CD14-positive monocyte (primary cell): ENCODE measurements around the gene MAPK12. TPM values are rescaled to one million over a fixed set of nuclear protein-coding genes. Genes with fewer than 3 reads are reported as not detected.
A peak's percentile ranks its signal among the peaks of the same experiment; 100 is the strongest.

Experiments
- DNase-seq, 3 donors: peaks; one replicate each; pipeline ENCODE4 v3.0.0-alpha.2; 2011 to 2022
- H2AFZ ChIP-seq: 2 replicates; pipeline ENCODE4 v1.6.0; 2012; ENCODE audit warnings: mild to moderate bottlenecking, low read depth, low read length, inconsistent platforms; ENCODE audit not compliant: insufficient read depth, poor library complexity, severe bottlenecking
- H3K27ac ChIP-seq, 2 donors: 1 replicate in 1 of 2; 2 replicates in 1 of 2; pipeline ENCODE4 v1.5.1; 2012 to 2013; ENCODE audit warnings: low read length in 2 of 2, control low read depth in 1 of 2, inconsistent platforms in 1 of 2, low read depth in 1 of 2, mild to moderate bottlenecking in 1 of 2
- H3K27me3 ChIP-seq, 2 donors: one replicate each; pipeline versions ENCODE4 v1.6.0 to v1.6.1; 2011 to 2013; ENCODE audit warnings: low read length in 2 of 2; ENCODE audit not compliant: control insufficient read depth in 2 of 2, insufficient read depth in 2 of 2
- H3K36me3 ChIP-seq, 2 donors: replicated peaks in 1 of 2; 1 replicate in 1 of 2; 2 replicates in 1 of 2; pipeline versions ENCODE4 v1.5.1 to v1.6.1; 2012 to 2013; ENCODE audit warnings: low read length in 2 of 2, control low read depth in 1 of 2, inconsistent platforms in 1 of 2, mild to moderate bottlenecking in 1 of 2; ENCODE audit not compliant: insufficient read depth in 2 of 2, control insufficient read depth in 1 of 2
- H3K4me1 ChIP-seq, 2 donors: 1 replicate in 1 of 2; 2 replicates in 1 of 2; pipeline versions ENCODE4 v1.5.1 to v1.6.1; 2012 to 2013; ENCODE audit warnings: low read length in 2 of 2, control low read depth in 1 of 2, inconsistent platforms in 1 of 2, mild to moderate bottlenecking in 1 of 2, moderate library complexity in 1 of 2; ENCODE audit not compliant: insufficient read depth in 2 of 2, control insufficient read depth in 1 of 2
- H3K4me2 ChIP-seq: replicated peaks from 2 replicates; pipeline ENCODE3; 2012; ENCODE audit warnings: low read length, moderate library complexity, mild to moderate bottlenecking; ENCODE audit not compliant: poor library complexity, severe bottlenecking; ENCODE audit errors: extremely low read depth
- H3K4me3 ChIP-seq, 3 experiments: fragments of 200-600 bp in 1 of 3; sonication (generic) in 1 of 3; replicated peaks in 1 of 3; 1 replicate in 2 of 3; 2 replicates in 1 of 3; pipeline ENCODE4 v1.5.1; 2011 to 2013; ENCODE audit warnings: low read length in 3 of 3, mild to moderate bottlenecking in 3 of 3, control low read depth in 2 of 3, low read depth in 2 of 3, inconsistent platforms in 1 of 3, moderate library complexity in 1 of 3
- H3K79me2 ChIP-seq: 2 replicates; pipeline ENCODE4 v1.6.0; 2012; ENCODE audit warnings: mild to moderate bottlenecking, control low read depth, inconsistent platforms, low read length, moderate library complexity; ENCODE audit not compliant: insufficient read depth
- H3K9ac ChIP-seq: 2 replicates; pipeline ENCODE4 v1.6.0; 2017; ENCODE audit warnings: low read length, mild to moderate bottlenecking; ENCODE audit not compliant: insufficient read depth, poor library complexity, severe bottlenecking
- H3K9me3 ChIP-seq, 2 donors: replicated peaks in 1 of 2; 1 replicate in 1 of 2; 2 replicates in 1 of 2; pipeline versions ENCODE4 v1.5.1 to v1.6.1; 2012 to 2013; ENCODE audit warnings: low read length in 2 of 2, control low read depth in 1 of 2; ENCODE audit not compliant: control insufficient read depth in 1 of 2, insufficient read depth in 1 of 2
- H4K20me1 ChIP-seq: 2 replicates; pipeline ENCODE4 v1.6.0; 2012; ENCODE audit warnings: mild to moderate bottlenecking, low read length, control low read depth, moderate library complexity; ENCODE audit not compliant: insufficient read depth
- H3K27ac Mint-ChIP-seq, 7 donors: one replicate each; pipeline ENCODE4 v1.8.0; 2020; ENCODE audit warnings: mild to moderate bottlenecking in 7 of 7, mixed read lengths in 7 of 7, moderate library complexity in 6 of 7, inconsistent platforms in 2 of 7
- H3K27me3 Mint-ChIP-seq, 3 donors: one replicate each; pipeline ENCODE4 v1.8.0; 2021 to 2022; ENCODE audit warnings: low read depth in 3 of 3, mild to moderate bottlenecking in 3 of 3, mixed read lengths in 3 of 3, moderate library complexity in 3 of 3, inconsistent platforms in 1 of 3
- H3K36me3 Mint-ChIP-seq, 2 donors: one replicate each; pipeline ENCODE4 v1.8.0; 2020; ENCODE audit warnings: mixed read lengths in 2 of 2, inconsistent platforms in 1 of 2, mild to moderate bottlenecking in 1 of 2
- H3K4me1 Mint-ChIP-seq: one replicate; pipeline ENCODE4 v1.8.0; 2020; ENCODE audit warnings: mild to moderate bottlenecking, mixed read lengths
- H3K4me3 Mint-ChIP-seq, 2 donors: one replicate each; pipeline ENCODE4 v1.8.0; 2020; ENCODE audit warnings: mild to moderate bottlenecking in 2 of 2, mixed read lengths in 2 of 2, moderate library complexity in 1 of 2
- H3K9me3 Mint-ChIP-seq, 7 donors: one replicate each; pipeline ENCODE4 v1.8.0; 2020 to 2022; ENCODE audit warnings: mixed read lengths in 7 of 7, mild to moderate bottlenecking in 6 of 7, moderate library complexity in 6 of 7, inconsistent platforms in 2 of 7
- CTCF ChIP-seq: fragments of 200-600 bp; IDR thresholded peaks from one replicate; pipeline ENCODE4 v1.8.0; 2022; ENCODE audit warnings: antibody characterized with exemption, mild to moderate bottlenecking
- WGBS: methylation state at CpG from one replicate; pipeline ENCODE4 v1.1.5; 2013; ENCODE audit warnings: missing lambda C conversion rate; ENCODE audit not compliant: insufficient coverage; 5-methylcytosine and 5-hydroxymethylcytosine counted together
- intact Hi-C, 2 donors: fragments of 100-400 bp; cut with micrococcal nuclease; formaldehyde crosslinking; loops; one replicate each; pipeline versions ENCODE4 v1.15.0 to v1.15.1; 2023
- polyA plus RNA-seq, 3 donors: library from polyadenylated mRNA; depleted of rRNA in 1 of 3; unstranded in 2 of 3; stranded (reverse) in 1 of 3; fragments of 300-500 nt in 2 of 3; fragments of >200 nt in 1 of 3; fragmentation: Illumina TruSeq in 2 of 3; gene quantifications; 1 replicate in 2 of 3; 2 replicates in 1 of 3; pipeline ENCODE4 v1.2.3, GENCODE V29; 2012 to 2021

Gene MAPK12
- polyA plus RNA-seq, 3 donors = 0.06 to 3.2 (median 0.13) TPM

GRCh38 chr22:50213263-50213662 lies 48.2 kb downstream of the MAPK12 start:
- no peaks in the 10 kb centered on the region for H3K27me3 Mint-ChIP-seq
- Histone ChIP-seq H3K9ac (no peak overlapping the region), H4K20me1 (peaks cover 100% of the 10 kb centered on the region), H3K79me2 (peaks cover 68% of the 10 kb centered on the region), H2AFZ (no peak overlapping the region), H3K9me3 (no peaks in the 10 kb centered on the region), H3K27me3 (no peaks in the 10 kb centered on the region), H3K4me2 (no peak overlapping the region), H3K27ac (no peak overlapping the region), H3K4me1 (peaks cover 0 to 4% of the 10 kb centered on the region in 2 donors), H3K4me3 (no peak overlapping the region), H3K36me3 (peaks cover 85 to 93% of the 10 kb centered on the region in 2 donors)
- no peaks in the 10 kb centered on the region for H3K9me3 Mint-ChIP-seq
- WGBS = 94% methylated on average over 8 of the region's 9 CpGs
- H3K27ac Mint-ChIP-seq = peak overlapping the region in 1 of 7 donors; percentile 63
- no peak for DNase-seq
- TF ChIP-seq CTCF = no peak
- H3K4me1 Mint-ChIP-seq = peaks cover 4% of the 10 kb centered on the region
- no peak overlapping the region for H3K4me3 Mint-ChIP-seq
- peaks cover 69 to 93% of the 10 kb centered on the region in 2 donors for H3K36me3 Mint-ChIP-seq
- intact Hi-C loops = no loop called here

- peaks cover 98% of the 10 kb centered on the region for H4K20me1 ChIP-seq
- H3K27ac Mint-ChIP-seq = peak overlapping the region in 1 of 7 donors; percentile 13
- no peak overlapping the region for H3K4me3 Mint-ChIP-seq
Observed at GRCh38 chr22:50211147-50211546, 50.3 kb downstream of the MAPK12 start.

More at GRCh38 chr22:50211147-50211546, 50.3 kb downstream of the MAPK12 start:
- Histone ChIP-seq H3K4me1 (peaks cover 17 to 21% of the 10 kb centered on the region in 2 donors), H3K4me3 (no peak overlapping the region), H3K36me3 (peaks cover 79 to 93% of the 10 kb centered on the region in 2 donors), H3K27ac (no peak overlapping the region), H3K27me3 (no peaks in the 10 kb centered on the region), H3K4me2 (no peak overlapping the region), H3K9me3 (no peaks in the 10 kb centered on the region), H2AFZ (no peak overlapping the region), H3K79me2 (peaks cover 72% of the 10 kb centered on the region), H3K9ac (no peak overlapping the region)
- peaks cover 69 to 92% of the 10 kb centered on the region in 2 donors for H3K36me3 Mint-ChIP-seq
- intact Hi-C loops = no loop called here
- WGBS = 90% methylated on average over 14 of the region's 14 CpGs
- DNase-seq = no peak
- no peak for TF ChIP-seq CTCF
- H3K4me1 Mint-ChIP-seq = peaks cover 22% of the 10 kb centered on the region
- no peaks in the 10 kb centered on the region for H3K27me3 Mint-ChIP-seq
- H3K9me3 Mint-ChIP-seq = no peaks in the 10 kb centered on the region
